Medulla oblongata (tissue), 1 donor: ENCODE results near the gene RINT1.

Experiments
- DNase-seq: peaks from one replicate; pipeline ENCODE4 v3.0.0-alpha.2; 2015; ENCODE audit errors: extremely low spot score

The RINT1 gene

GRCh38 chr7:105532709-105533460, 884 bp downstream of the RINT1 start:
- DNase-seq: no peak

- no peak for DNase-seq
These were observed 6.3 kb downstream of the RINT1 start for GRCh38 chr7:105538339-105538738.

GRCh38 chr7:105559926-105560325, 27.9 kb downstream of the RINT1 start:
- no peak for DNase-seq

GRCh38 chr7:105565190-105565589, 33.2 kb downstream of the RINT1 start:
- peak; percentile 54 for DNase-seq

GRCh38 chr7:105567024-105567423, 35.0 kb downstream of the RINT1 start:
- no peak for DNase-seq

GRCh38 chr7:105567821-105568220, 35.8 kb downstream of the RINT1 start:
- DNase-seq: peak; percentile 56

- no peak for DNase-seq
These were observed 39.9 kb downstream of the RINT1 start for GRCh38 chr7:105571891-105572290.

GRCh38 chr7:105577251-105577650, 45.2 kb downstream of the RINT1 start:
- DNase-seq: no peak

- DNase-seq: no peak
These were observed 46.5 kb downstream of the RINT1 start for GRCh38 chr7:105578496-105578895.

- DNase-seq: no peak
These were observed 48.2 kb downstream of the RINT1 start for GRCh38 chr7:105580022-105580740.

- DNase-seq: peak; percentile 78
These were observed 49.2 kb downstream of the RINT1 start, which contains the start of gene EFCAB10 for GRCh38 chr7:105581066-105581811. TSS of gene EFCAB10 (minus strand) at chr7:105581493. CDS start at chr7:105581463, 30 bp downstream.

GRCh38 chr7:105583061-105583460, 51.1 kb downstream of the RINT1 start:
- DNase-seq: no peak

GRCh38 chr7:105584165-105584564, 52.2 kb downstream of the RINT1 start:
- DNase-seq: no peak

GRCh38 chr7:105585850-105586500, 54.0 kb downstream of the RINT1 start:
- no peak for DNase-seq

GRCh38 chr7:105587909-105588635, 56.1 kb downstream of the RINT1 start:
- DNase-seq: no peak

- DNase-seq: peak; percentile 94
These were observed 57.5 kb downstream of the RINT1 start for GRCh38 chr7:105589356-105590077.

- DNase-seq: no peak
These were observed 58.8 kb downstream of the RINT1 start for GRCh38 chr7:105590793-105591192.

GRCh38 chr7:105591522-105591921, 59.5 kb downstream of the RINT1 start:
- no peak for DNase-seq

GRCh38 chr7:105594034-105594433, 62.0 kb downstream of the RINT1 start:
- no peak for DNase-seq

- no peak for DNase-seq
These were observed 64.9 kb downstream of the RINT1 start for GRCh38 chr7:105596866-105597265.
